Sigmoid colon (tissue), 7 donors: ENCODE measurements around the gene RNASE1. TPM values are rescaled to one million over a fixed set of nuclear protein-coding genes. Genes with fewer than 3 reads are reported as not detected.
"Not testable (repeated sequence)": the region's sequence is repeated elsewhere in the genome, so short reads cannot be mapped to it uniquely, and the experiment has no call there.

Experiments
- DNase-seq: peaks from one replicate; pipeline ENCODE4 v3.0.0-alpha.2; 2019
- H3K27ac ChIP-seq, 4 donors: fragments of 200-600 bp; sonication (generic); one replicate each; pipeline ENCODE4 v1.5.1; 2016 to 2019; ENCODE audit warnings: mild to moderate bottlenecking in 1 of 4
- H3K27me3 ChIP-seq, 3 donors: fragments of 200-600 bp; sonication (generic); one replicate each; pipeline ENCODE4 v1.5.1; 2019; ENCODE audit warnings: mild to moderate bottlenecking in 1 of 3
- H3K36me3 ChIP-seq, 4 donors: fragments of 200-600 bp; sonication (generic); one replicate each; pipeline ENCODE4 v1.5.1; 2016 to 2019
- H3K4me1 ChIP-seq, 4 donors: fragments of 200-600 bp; sonication (generic); one replicate each; pipeline ENCODE4 v1.5.1; 2017 to 2019
- H3K4me3 ChIP-seq, 4 donors: fragments of 200-600 bp; sonication (generic); one replicate each; pipeline ENCODE4 v1.5.1; 2017 to 2019; ENCODE audit warnings: mild to moderate bottlenecking in 2 of 4, moderate library complexity in 1 of 4
- H3K9me3 ChIP-seq, 4 donors: fragments of 200-600 bp in 3 of 4; sonication (generic) in 3 of 4; one replicate each; pipeline versions ENCODE4 v1.5.1 to v1.6.1; 2013 to 2019
- EP300 ChIP-seq, 4 donors: sonication (generic); formaldehyde crosslinking; IDR thresholded peaks; one replicate each; pipeline ENCODE4 v1.6.1; 2017; ENCODE audit warnings: antibody characterized with exemption in 4 of 4
- POLR2A ChIP-seq, 2 donors: fragments of 450-650 bp; IDR thresholded peaks; one replicate each; pipeline ENCODE4 v1.6.1; 2016; ENCODE audit warnings: antibody characterized with exemption in 2 of 2, mild to moderate bottlenecking in 2 of 2, moderate library complexity in 2 of 2
- POLR2AphosphoS5 ChIP-seq, 4 donors: sonication (generic); formaldehyde crosslinking; IDR thresholded peaks; one replicate each; pipeline ENCODE4 v1.6.1; 2017; ENCODE audit warnings: antibody characterized with exemption in 4 of 4
- WGBS, 2 donors: extraction: QIAGEN DNeasy Blood & Tissue Kit; methylation state at CpG; one replicate each; pipeline ENCODE4 v1.1.7; 2013; 5-methylcytosine and 5-hydroxymethylcytosine counted together
- intact Hi-C: fragments of 100-400 bp; cut with DNase I; formaldehyde crosslinking; loops from one replicate; pipeline ENCODE4 v1.15.1; 2023
- polyA plus RNA-seq, 3 donors: library from polyadenylated mRNA; stranded (reverse); fragments of 200-250 nt; gene quantifications; one replicate each; pipeline ENCODE4 v1.2.3, GENCODE V29; 2013
- total RNA-seq, 4 donors: library from RNA; depleted of rRNA; stranded (reverse); fragments of >200 nt; gene quantifications; one replicate each; pipeline ENCODE4 v1.1.0, GENCODE V29; 2016
- TF ChIP-seq, protein P1 (sequence below), 4 experiments: fragments of 450-650 bp in 3 of 4; fragments of 200-600 bp in 1 of 4; IDR thresholded peaks; one replicate each; pipeline ENCODE4 v1.5.1; 2016 to 2019; ENCODE audit warnings: antibody characterized with exemption in 4 of 4, mild to moderate bottlenecking in 3 of 4, moderate library complexity in 2 of 4
- donor health status: healthy with polysubstance abuse.
- donor health status: Bipolar disorder and iron deficiency.
- donor health status: healthy.

RNASE1 gene
- total and polyA plus RNA-seq, 7 donors = 111 to 584 (median 361) TPM

DNA sequence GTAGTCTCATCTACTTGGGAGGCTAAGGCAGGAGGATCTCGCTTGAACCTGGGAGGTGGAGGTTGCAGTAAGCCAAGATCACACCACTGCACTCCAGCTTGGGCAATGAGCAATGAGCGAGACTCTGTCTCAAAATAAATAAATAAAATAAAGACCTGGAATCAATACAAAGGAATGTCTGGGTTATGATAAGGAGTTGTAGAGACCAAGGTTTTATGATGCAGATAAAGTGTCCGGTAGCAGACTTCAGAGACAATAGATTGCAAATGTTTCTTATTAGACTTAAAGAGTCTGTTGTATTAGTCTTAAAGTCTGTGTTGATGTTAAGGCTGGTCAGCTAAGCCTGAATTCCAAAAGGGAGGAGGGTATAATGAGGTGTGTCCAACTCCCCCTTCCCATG is 35.2 kb upstream of the RNASE1 start:
- WGBS, 2 donors = 16 to 43% methylated on average over 3 of the region's 3 CpGs
- no peak for DNase-seq
- intact Hi-C loops = no loop called here
- Histone ChIP-seq H3K4me1 (no peaks in the 10 kb centered on the region), H3K27me3 (no peaks in the 10 kb centered on the region), H3K36me3 (no peaks in the 10 kb centered on the region), H3K9me3 (no peaks in the 10 kb centered on the region), H3K27ac (no peak overlapping the region), H3K4me3 (no peak overlapping the region)
- TF ChIP-seq POLR2A (IDR thresholded peaks at IDR 0.05) (no peak), EP300 (IDR thresholded peaks at IDR 0.05) (no peak), POLR2AphosphoS5 (IDR thresholded peaks at IDR 0.05) (no peak)
- TF ChIP-seq, protein P1, sequence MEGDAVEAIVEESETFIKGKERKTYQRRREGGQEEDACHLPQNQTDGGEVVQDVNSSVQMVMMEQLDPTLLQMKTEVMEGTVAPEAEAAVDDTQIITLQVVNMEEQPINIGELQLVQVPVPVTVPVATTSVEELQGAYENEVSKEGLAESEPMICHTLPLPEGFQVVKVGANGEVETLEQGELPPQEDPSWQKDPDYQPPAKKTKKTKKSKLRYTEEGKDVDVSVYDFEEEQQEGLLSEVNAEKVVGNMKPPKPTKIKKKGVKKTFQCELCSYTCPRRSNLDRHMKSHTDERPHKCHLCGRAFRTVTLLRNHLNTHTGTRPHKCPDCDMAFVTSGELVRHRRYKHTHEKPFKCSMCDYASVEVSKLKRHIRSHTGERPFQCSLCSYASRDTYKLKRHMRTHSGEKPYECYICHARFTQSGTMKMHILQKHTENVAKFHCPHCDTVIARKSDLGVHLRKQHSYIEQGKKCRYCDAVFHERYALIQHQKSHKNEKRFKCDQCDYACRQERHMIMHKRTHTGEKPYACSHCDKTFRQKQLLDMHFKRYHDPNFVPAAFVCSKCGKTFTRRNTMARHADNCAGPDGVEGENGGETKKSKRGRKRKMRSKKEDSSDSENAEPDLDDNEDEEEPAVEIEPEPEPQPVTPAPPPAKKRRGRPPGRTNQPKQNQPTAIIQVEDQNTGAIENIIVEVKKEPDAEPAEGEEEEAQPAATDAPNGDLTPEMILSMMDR (IDR thresholded peaks at IDR 0.05) = no peak

DNA sequence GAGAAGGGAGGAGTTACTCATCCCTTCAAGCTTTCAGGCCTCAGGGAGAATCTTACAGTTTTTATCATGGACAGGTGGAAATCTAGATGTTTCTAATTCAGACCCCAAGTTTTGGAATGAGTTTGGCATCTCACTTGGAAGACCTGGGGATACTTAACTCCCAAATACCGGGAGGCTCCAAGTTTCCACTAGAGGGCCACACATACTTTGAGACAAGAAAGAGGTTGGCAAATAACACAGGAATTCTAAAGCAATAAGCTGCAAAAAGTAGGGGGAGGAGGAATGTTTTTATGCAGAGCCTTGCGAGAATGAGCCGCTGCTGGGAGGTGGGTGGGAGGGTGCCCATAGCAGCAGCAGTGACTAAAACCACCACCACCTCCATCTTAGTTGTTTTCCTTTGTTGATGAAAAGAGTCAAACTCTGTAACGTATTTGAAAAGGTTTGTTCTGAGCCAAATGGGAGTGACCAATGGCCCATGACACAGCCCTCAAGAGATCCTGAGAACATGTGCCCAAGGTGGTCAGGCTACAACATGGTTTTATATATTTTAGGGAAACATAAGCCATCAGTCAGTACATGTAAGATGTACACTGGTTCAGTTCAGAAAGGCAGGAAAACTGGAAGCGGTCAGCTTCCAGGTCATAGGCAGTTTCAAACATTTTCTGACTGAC is 34.2 kb upstream of the RNASE1 start:
- no peak overlapping the region for H3K27ac ChIP-seq
- H3K27me3 ChIP-seq = no peaks in the 10 kb centered on the region
- no peak for TF ChIP-seq POLR2AphosphoS5 (IDR thresholded peaks at IDR 0.05)
- no peak for TF ChIP-seq EP300 (IDR thresholded peaks at IDR 0.05)
- TF ChIP-seq, protein P1 (IDR thresholded peaks at IDR 0.05) = peak in 1 of 4 experiments; percentile 24
- H3K4me1 ChIP-seq = no peaks in the 10 kb centered on the region
- WGBS, 2 donors = 76 to 79% methylated on average over 5 of the region's 5 CpGs
- DNase-seq = no peak
- no peaks in the 10 kb centered on the region for H3K36me3 ChIP-seq
- intact Hi-C loops = no loop called here
- no peaks in the 10 kb centered on the region for H3K9me3 ChIP-seq
- no peak overlapping the region for H3K4me3 ChIP-seq

DNA sequence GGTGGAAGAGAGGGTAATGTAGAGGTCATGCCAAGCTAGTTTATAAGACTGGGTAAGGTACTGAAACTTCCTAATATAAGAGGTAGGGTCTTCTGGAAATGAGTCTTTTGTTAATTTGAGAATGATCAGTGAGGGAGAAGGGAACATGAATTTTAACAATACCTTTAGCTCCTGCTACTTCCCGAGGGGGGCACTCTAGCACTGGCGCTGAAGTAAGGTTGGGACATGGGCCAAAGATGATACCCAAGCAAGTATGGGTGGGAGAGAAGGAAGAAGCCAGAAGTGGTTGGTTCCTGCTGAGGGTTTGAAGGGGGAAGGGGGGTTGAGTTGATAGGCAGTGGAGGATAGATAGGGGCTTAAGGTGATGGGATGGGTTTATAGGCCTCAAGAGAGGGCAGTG is 32.3 kb upstream of the RNASE1 start:
- 94 to 96% methylated on average over 2 of the region's 2 CpGs for WGBS, 2 donors
- H3K27me3 ChIP-seq = no peaks in the 10 kb centered on the region
- intact Hi-C loops = no loop called here
- no peaks in the 10 kb centered on the region for H3K9me3 ChIP-seq
- no peak overlapping the region for H3K27ac ChIP-seq
- H3K4me3 ChIP-seq = no peak overlapping the region
- TF ChIP-seq, protein P1 (IDR thresholded peaks at IDR 0.05) = no peak
- no peak for TF ChIP-seq POLR2AphosphoS5 (IDR thresholded peaks at IDR 0.05)
- TF ChIP-seq POLR2A (IDR thresholded peaks at IDR 0.05) = no peak
- no peak for TF ChIP-seq EP300 (IDR thresholded peaks at IDR 0.05)
- DNase-seq = no peak
- no peaks in the 10 kb centered on the region for H3K4me1 ChIP-seq
- no peaks in the 10 kb centered on the region for H3K36me3 ChIP-seq

DNA sequence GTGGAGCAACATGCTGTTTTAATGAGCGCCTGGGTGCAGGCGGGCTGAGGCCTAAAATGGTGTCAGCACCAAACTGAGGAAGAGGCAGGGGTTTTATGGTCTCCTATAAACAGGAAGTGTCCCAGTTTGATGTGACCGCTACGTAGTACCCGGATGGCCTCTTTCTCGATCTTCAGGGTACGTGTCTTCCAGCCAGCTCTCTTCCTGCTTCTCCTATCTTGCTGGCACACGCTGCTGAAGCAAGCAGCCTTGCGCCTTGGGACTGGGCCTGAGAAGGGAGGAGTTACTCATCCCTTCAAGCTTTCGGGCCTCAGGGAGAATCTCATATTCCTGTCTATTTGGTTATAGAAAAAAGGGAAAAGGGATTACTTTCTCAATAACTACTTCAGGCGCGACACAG is 28.2 kb upstream of the RNASE1 start:
- H3K4me1 ChIP-seq = no peaks in the 10 kb centered on the region
- H3K27ac ChIP-seq = no peak overlapping the region
- H3K27me3 ChIP-seq = peaks cover 0 to 3% (median 0%) of the 10 kb centered on the region in 3 donors
- no peak for DNase-seq
- H3K4me3 ChIP-seq = no peak overlapping the region
- 91 to 94% methylated on average over 12 of the region's 12 CpGs for WGBS, 2 donors
- intact Hi-C loops = no loop called here
- no peak for TF ChIP-seq POLR2AphosphoS5 (IDR thresholded peaks at IDR 0.05)
- peaks cover 0 to 5% (median 2%) of the 10 kb centered on the region in 4 donors for H3K9me3 ChIP-seq
- no peaks in the 10 kb centered on the region for H3K36me3 ChIP-seq

DNA sequence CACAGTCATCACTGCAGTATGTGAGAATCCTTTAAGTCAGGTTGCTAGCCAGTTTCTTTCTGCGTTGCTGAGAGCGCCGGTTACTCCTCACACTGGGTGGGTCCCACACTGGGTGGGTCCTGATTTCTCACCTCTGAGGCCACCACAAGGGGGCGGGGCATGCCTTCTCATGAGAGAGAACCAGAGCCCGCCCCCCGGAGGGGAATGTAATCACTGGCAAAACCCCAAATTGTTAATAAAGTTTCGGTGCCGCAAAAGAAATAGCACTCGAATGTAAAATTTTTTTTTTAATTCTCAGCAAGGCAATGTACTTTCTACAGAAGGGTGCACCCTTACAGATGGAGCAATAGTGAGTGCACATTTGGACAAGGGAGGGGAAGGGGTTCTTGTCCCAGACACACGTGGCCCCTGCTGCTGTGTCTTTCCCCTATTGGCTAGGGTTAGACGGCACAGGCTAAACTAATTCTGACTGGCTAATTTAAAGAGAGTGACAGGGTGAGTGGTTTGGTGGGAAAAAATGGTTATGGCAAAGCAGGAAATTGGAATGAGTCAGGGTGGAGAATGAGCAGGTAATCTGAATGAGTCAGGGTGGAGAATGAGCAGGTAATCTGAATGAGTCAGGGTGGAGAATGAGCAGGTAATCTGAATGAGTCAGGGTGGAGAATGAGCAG is 25.5 kb upstream of the RNASE1 start:
- H3K27me3 ChIP-seq, H3K9me3 ChIP-seq, H3K4me3 ChIP-seq, intact Hi-C loops, H3K4me1 ChIP-seq, H3K36me3 ChIP-seq, H3K27ac ChIP-seq, DNase-seq: not testable (repeated sequence)
- WGBS, 2 donors = 92 to 94% methylated on average over 11 of the region's 11 CpGs
